GM21717 (cell line): ENCODE measurements around the gene KRT31.
"Not testable (repeated sequence)": the region's sequence is repeated elsewhere in the genome, so short reads cannot be mapped to it uniquely, and the experiment has no call there.

Experiments used
- ATAC-seq: cut with Tn5 transposase; IDR thresholded peaks from one replicate; pipeline ENCODE4 v1.9.1; 2021; ENCODE audit warnings: mild to moderate bottlenecking, moderate library complexity; ENCODE audit not compliant: unreplicated experiment

Gene KRT31

GRCh38 chr17:41392278-41392677 is 5.1 kb downstream of the KRT31 start:
- no peak for ATAC-seq

- ATAC-seq = no peak
Observed at GRCh38 chr17:41391535-41391934, 5.9 kb downstream of the KRT31 start.

GRCh38 chr17:41390411-41390938 is 6.9 kb downstream of the KRT31 start:
- ATAC-seq = no peak

- ATAC-seq = no peak
Observed at GRCh38 chr17:41387670-41388069, 9.7 kb downstream of the KRT31 start.

- ATAC-seq = no peak
Observed at GRCh38 chr17:41386227-41386626, 11.2 kb downstream of the KRT31 start.

- ATAC-seq = no peak
Observed at GRCh38 chr17:41383690-41384089, 13.7 kb downstream of the KRT31 start.

GRCh38 chr17:41382394-41382793 is 15.0 kb downstream of the KRT31 start:
- ATAC-seq = no peak

GRCh38 chr17:41381943-41382342 is 15.5 kb downstream of the KRT31 start, which contains the start of gene KRT34:
Gene KRT34, minus strand, starts transcription at chr17:41382306. Its CDS starts 60 bp downstream, at chr17:41382246.
- not testable (repeated sequence) for ATAC-seq

GRCh38 chr17:41380091-41380490 is 17.3 kb downstream of the KRT31 start:
- ATAC-seq = not testable (repeated sequence)

- no peak for ATAC-seq
Observed at GRCh38 chr17:41377546-41377945, 19.9 kb downstream of the KRT31 start.

- no peak for ATAC-seq
Observed at GRCh38 chr17:41369713-41370112, 27.7 kb downstream of the KRT31 start, which contains the start of gene KRT33B. Gene KRT33B, minus strand, starts transcription at chr17:41369813. Its CDS starts 63 bp downstream, at chr17:41369750.

- no peak for ATAC-seq
Observed at GRCh38 chr17:41369023-41369422, 28.4 kb downstream of the KRT31 start.

- ATAC-seq = no peak
Observed at GRCh38 chr17:41367426-41368075, 29.9 kb downstream of the KRT31 start.

- no peak for ATAC-seq
Observed at GRCh38 chr17:41366070-41366469, 31.3 kb downstream of the KRT31 start.

GRCh38 chr17:41363881-41364280 is 33.5 kb downstream of the KRT31 start:
- ATAC-seq = no peak

GRCh38 chr17:41360296-41360995 is 37.0 kb downstream of the KRT31 start:
- no peak for ATAC-seq

- no peak for ATAC-seq
Observed at GRCh38 chr17:41354536-41354935, 42.9 kb downstream of the KRT31 start.

- ATAC-seq = no peak
Observed at GRCh38 chr17:41352597-41353366, 44.6 kb downstream of the KRT31 start.

- ATAC-seq = no peak
Observed at GRCh38 chr17:41351177-41351576, 46.2 kb downstream of the KRT31 start.

GRCh38 chr17:41350381-41350878 is 47.0 kb downstream of the KRT31 start, which contains the start of gene KRT33A:
Gene KRT33A, minus strand, starts transcription at chr17:41350828. Its CDS starts 61 bp downstream, at chr17:41350767.
- ATAC-seq = not testable (repeated sequence)
